Measurements from ENCODE around the gene CFAP44. TPM values are rescaled to one million over a fixed set of nuclear protein-coding genes. Genes with fewer than 3 reads are reported as not detected.

The CFAP44 gene
- polyA plus RNA-seq, 1 experiment = 1.3 TPM

DNA sequence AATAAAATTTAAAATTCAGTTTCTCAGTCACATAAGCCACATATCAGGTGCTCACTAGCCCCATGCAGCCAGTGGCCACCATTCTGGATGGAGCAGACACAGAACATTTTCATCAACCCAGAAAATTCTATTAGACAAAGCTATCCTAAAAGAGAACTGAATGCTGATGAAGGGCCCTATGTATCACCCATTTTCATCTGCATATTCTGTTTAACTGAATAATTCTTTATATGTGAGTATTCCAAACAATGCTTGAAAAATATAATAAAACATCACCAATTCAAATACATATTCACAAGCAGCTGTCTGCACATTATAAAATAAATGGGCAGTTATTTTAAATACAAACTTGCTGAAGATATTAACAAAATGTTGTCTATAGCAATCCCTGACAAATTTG, 14.2 kb upstream of the CFAP44 start:
- CTCF ChIA-PET = interaction anchor here (0.9 to 1.7 kb wide), 3 partner anchors 9 to 167 kb away, joined by 3 to 5 read pairs (median 3); no protein-coding TSS in a partner anchor
- no peaks in the 10 kb centered on the region for H3K9me3 ChIP-seq (ENCODE audit: control insufficient read depth, insufficient read depth, low read length)
- no peaks in the 10 kb centered on the region for H3K27me3 ChIP-seq (ENCODE audit: control insufficient read depth, insufficient read depth, low read length)
- no peak overlapping the region for H3K4me3 ChIP-seq (ENCODE audit: low read depth, low read length)
- no peak overlapping the region for H3K27ac ChIP-seq (ENCODE audit: low read depth, low read length)
- DNase-seq (ENCODE audit: low read depth, low spot score) = no peak
- POLR2A ChIA-PET = interaction anchor here (0.6 kb wide), 1 partner anchor 47 kb away, joined by 4 read pairs; no protein-coding TSS in a partner anchor
- TF ChIP-seq, protein P1, sequence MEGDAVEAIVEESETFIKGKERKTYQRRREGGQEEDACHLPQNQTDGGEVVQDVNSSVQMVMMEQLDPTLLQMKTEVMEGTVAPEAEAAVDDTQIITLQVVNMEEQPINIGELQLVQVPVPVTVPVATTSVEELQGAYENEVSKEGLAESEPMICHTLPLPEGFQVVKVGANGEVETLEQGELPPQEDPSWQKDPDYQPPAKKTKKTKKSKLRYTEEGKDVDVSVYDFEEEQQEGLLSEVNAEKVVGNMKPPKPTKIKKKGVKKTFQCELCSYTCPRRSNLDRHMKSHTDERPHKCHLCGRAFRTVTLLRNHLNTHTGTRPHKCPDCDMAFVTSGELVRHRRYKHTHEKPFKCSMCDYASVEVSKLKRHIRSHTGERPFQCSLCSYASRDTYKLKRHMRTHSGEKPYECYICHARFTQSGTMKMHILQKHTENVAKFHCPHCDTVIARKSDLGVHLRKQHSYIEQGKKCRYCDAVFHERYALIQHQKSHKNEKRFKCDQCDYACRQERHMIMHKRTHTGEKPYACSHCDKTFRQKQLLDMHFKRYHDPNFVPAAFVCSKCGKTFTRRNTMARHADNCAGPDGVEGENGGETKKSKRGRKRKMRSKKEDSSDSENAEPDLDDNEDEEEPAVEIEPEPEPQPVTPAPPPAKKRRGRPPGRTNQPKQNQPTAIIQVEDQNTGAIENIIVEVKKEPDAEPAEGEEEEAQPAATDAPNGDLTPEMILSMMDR (IDR thresholded peaks at IDR 0.05; ENCODE audit: low read depth, low read length) = no peak

DNA sequence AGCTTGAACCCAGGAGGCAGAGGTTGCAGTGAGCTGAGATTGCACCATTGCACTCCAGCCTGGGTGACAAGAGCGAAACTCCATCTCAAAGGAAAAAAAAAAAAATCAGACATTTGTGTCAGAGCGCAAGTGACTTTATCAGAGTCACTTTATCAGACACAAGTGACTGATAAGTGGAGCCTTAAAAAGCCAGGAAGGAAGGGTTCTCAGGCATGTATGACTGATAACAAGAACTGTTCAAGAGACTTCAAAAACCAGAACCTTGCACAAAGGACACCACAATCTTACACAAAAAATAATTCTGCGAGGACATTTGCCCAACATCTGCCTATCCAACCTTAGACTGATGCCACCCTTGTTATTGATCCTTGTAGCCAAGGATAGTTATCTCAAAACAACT, 13.3 kb upstream of the CFAP44 start:
- no peaks in the 10 kb centered on the region for H3K27me3 ChIP-seq (ENCODE audit: control insufficient read depth, insufficient read depth, low read length)
- TF ChIP-seq, protein P1 (IDR thresholded peaks at IDR 0.05; ENCODE audit: low read depth, low read length) = no peak
- no peak overlapping the region for H3K4me3 ChIP-seq (ENCODE audit: low read depth, low read length)
- ChIA-PET CTCF (interaction anchor here (0.7 to 1.3 kb wide), 2 partner anchors 166 to 1124 kb away, joined by 3 read pairs; no protein-coding TSS in a partner anchor), POLR2A (no interaction called here)
- no peaks in the 10 kb centered on the region for H3K9me3 ChIP-seq (ENCODE audit: control insufficient read depth, insufficient read depth, low read length)
- H3K27ac ChIP-seq (ENCODE audit: low read depth, low read length) = no peak overlapping the region
- DNase-seq (ENCODE audit: low read depth, low spot score) = no peak

DNA sequence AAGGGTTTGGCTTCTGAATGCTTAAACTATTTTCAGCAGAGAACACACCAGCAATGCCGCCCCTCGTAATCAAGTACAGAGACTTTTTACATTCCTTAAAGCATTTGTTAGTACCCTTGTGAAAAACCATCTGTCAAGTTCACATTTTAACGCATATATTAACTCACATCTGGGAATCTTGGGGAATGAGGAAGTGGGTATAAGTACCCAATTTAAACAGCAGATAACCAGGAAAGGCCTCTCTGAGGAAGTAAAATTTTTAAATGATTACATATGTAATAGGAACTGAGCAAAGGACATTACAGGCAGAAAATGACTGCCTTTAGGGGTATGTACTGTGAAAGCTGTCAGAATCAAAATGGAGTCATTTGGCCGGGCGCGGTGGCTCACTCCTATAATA, 12.8 kb upstream of the CFAP44 start:
- Histone ChIP-seq H3K27ac (ENCODE audit: low read depth, low read length) (no peak overlapping the region), H3K9me3 (ENCODE audit: control insufficient read depth, insufficient read depth, low read length) (no peaks in the 10 kb centered on the region), H3K4me3 (ENCODE audit: low read depth, low read length) (no peak overlapping the region), H3K27me3 (ENCODE audit: control insufficient read depth, insufficient read depth, low read length) (no peaks in the 10 kb centered on the region)
- ChIA-PET POLR2A (no interaction called here), CTCF (interaction anchor here (0.7 kb wide), 1 partner anchor 1123 kb away, joined by 3 read pairs; no protein-coding TSS in a partner anchor)
- TF ChIP-seq, protein P1 (IDR thresholded peaks at IDR 0.05; ENCODE audit: low read depth, low read length) = no peak
- no peak for DNase-seq (ENCODE audit: low read depth, low spot score)

DNA sequence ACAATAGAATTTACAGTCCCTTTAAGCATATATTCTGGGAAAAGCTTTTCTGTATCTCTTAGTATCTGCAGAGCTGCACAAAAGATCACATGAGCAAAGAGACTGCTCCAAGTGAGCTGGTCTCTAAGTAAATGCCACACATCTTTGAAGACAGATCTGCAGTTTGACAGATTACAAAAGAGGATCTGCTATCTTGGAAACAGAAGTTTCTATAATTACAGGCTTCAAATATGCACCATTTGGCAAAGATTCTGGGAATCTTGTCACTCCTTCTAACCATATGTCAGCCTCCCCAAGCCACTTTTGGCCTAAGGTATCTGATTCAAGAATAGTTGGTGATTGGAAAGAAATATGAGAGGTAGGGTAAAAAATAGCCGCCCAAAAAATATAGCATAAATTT, 9.6 kb upstream of the CFAP44 start:
- no peak for DNase-seq (ENCODE audit: low read depth, low spot score)
- Histone ChIP-seq H3K27ac (ENCODE audit: low read depth, low read length) (no peak overlapping the region), H3K9me3 (ENCODE audit: control insufficient read depth, insufficient read depth, low read length) (no peaks in the 10 kb centered on the region), H3K27me3 (ENCODE audit: control insufficient read depth, insufficient read depth, low read length) (no peaks in the 10 kb centered on the region), H3K4me3 (ENCODE audit: low read depth, low read length) (no peak overlapping the region)
- ChIA-PET CTCF (no interaction called here), POLR2A (no interaction called here)
- TF ChIP-seq, protein P1 (IDR thresholded peaks at IDR 0.05; ENCODE audit: low read depth, low read length) = no peak

DNA sequence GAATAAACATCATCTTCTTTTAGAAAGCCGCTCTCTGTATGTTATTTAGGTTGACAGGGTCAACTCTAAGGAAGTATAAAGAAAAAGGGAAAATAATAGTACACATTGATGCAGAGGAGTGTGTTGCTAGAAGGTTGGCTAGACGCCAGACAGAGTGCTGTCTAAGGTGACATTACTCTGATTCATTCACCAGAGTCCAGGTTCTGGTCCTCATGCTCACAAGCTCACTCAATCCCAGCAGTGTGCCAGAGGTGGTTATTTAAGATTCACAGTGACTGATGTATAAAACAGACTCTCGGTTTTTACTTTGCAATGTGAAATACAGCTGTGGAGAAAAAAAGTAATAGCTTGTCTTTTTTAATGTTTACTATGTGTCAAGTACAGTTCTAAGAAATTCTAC, 1.7 kb downstream of the CFAP44 start:
- POLR2A ChIA-PET = no interaction called here
- Histone ChIP-seq H3K9me3 (ENCODE audit: control insufficient read depth, insufficient read depth, low read length) (no peaks in the 10 kb centered on the region), H3K4me3 (ENCODE audit: low read depth, low read length) (no peak overlapping the region), H3K27ac (ENCODE audit: low read depth, low read length) (no peak overlapping the region), H3K27me3 (ENCODE audit: control insufficient read depth, insufficient read depth, low read length) (no peaks in the 10 kb centered on the region)
- DNase-seq (ENCODE audit: low read depth, low spot score) = no peak
- CTCF ChIA-PET = interaction anchor here (0.7 kb wide), 1 partner anchor 22 kb away, joined by 3 read pairs; no protein-coding TSS in a partner anchor
- TF ChIP-seq, protein P1 (IDR thresholded peaks at IDR 0.05; ENCODE audit: low read depth, low read length) = no peak

Measured in AG04450 (cell line).